ENCODE data around the gene CMIP.

Gene CMIP

GRCh38 chr16:81607805-81608522 lies 163.4 kb downstream of the CMIP start:
- no peak for TF ChIP-seq CTCF (IDR thresholded peaks at IDR 0.05)

GRCh38 chr16:81608523-81609209 lies 164.1 kb downstream of the CMIP start:
- TF ChIP-seq CTCF (IDR thresholded peaks at IDR 0.05): no peak

GRCh38 chr16:81609323-81609892 lies 164.8 kb downstream of the CMIP start:
- no peak for TF ChIP-seq CTCF (IDR thresholded peaks at IDR 0.05)

DNA sequence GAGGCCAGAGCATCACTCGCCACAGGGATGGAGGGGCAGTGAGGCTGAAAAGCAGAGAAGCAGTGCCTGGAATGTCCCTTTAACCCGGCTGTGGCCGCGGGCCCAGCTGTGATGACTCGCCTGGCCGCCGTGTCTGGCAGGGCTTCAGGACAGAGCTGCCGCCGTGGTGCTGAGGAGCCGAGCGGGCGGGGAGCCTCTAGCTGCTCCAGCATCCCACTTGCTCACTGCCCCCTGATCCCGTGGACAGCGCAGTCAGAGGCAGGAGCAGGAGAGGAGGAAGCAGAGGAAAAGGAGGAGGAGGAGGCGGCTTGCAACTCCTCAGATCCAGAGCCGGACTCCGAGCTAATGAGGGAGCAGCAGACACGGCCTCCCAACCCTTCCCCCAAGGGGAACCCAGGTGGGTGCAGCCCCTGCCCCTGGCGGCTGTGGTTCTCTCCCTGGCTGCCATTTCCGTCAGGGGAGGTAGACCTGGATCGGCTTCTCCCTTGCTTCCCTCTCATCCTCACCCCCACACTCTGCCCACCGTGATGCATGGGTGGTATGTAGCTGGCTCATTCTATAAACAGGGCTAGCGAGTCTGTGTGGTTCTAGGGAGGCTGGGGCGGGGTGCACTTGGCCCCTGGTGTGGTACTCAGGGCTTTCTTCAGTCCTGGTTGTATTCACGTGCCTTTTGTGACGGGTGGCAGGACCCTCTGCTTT lies 165.7 kb downstream of the CMIP start:
- TF ChIP-seq CTCF (IDR thresholded peaks at IDR 0.05): no peak

DNA sequence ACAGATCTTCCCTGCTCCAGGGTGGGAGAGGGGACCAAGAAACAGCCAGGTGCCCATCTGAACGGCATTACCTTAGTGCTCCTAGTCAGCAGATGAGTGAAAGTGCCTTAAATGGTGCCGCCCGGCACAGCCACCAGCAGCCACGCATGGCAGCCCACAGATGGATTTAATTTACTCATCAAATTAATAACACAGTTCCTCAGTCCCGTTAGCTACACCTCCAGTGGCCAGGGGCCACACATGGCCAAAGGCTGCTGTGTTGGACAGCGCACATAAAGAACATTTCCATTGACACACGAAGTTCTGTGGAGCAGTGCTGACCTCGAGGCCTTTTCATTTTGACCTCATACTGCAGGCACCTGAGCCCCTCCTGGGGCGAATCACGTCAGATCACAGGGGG lies 166.3 kb downstream of the CMIP start:
- TF ChIP-seq CTCF (IDR thresholded peaks at IDR 0.05): no peak

- no peak for TF ChIP-seq CTCF (IDR thresholded peaks at IDR 0.05)
Observed at GRCh38 chr16:81611721-81612120, 167.1 kb downstream of the CMIP start.

DNA sequence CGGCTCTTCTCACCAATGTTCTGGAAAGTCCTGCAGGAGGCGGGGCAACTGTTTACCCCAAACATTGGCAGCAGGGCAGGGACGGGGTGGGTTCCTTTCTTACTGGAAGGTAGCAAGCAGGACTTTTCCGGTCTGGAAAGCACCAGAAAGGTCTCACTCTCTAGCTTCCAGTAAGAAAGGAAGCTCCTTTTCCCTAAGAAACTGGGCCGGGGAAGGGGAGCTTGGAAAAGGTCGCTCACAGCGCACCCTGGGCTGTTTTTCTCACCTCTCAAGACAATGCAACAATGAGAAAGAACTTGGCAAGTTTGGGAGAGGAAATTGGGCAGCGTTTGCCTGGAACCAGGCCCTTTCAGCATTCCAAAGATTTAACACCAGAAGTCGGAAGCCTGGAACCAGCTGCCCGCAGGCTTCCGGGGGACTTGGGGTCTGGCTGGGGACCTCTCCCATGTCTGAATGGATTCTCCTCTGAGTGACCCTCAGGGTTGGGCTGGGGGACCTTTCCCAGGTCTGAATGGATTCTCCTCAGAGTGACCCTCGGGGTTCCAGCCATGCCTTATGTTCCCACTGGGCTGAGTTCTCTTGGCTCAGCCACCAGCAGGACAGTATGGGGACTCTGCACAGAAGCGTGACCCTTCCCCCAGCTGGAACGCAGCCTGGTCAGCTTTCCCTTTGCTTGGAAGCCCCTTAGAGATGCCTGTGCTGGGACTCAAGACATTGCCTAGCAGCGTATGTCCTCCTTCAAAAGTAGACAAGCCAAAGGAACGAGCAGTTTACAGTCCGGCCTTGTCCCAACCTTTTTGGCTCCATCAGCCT lies 167.9 kb downstream of the CMIP start:
- TF ChIP-seq CTCF (IDR thresholded peaks at IDR 0.05): no peak

All from LNCAP (cell line).